Measurements from ENCODE around the gene CFAP46.

- TF ChIP-seq, protein P1, sequence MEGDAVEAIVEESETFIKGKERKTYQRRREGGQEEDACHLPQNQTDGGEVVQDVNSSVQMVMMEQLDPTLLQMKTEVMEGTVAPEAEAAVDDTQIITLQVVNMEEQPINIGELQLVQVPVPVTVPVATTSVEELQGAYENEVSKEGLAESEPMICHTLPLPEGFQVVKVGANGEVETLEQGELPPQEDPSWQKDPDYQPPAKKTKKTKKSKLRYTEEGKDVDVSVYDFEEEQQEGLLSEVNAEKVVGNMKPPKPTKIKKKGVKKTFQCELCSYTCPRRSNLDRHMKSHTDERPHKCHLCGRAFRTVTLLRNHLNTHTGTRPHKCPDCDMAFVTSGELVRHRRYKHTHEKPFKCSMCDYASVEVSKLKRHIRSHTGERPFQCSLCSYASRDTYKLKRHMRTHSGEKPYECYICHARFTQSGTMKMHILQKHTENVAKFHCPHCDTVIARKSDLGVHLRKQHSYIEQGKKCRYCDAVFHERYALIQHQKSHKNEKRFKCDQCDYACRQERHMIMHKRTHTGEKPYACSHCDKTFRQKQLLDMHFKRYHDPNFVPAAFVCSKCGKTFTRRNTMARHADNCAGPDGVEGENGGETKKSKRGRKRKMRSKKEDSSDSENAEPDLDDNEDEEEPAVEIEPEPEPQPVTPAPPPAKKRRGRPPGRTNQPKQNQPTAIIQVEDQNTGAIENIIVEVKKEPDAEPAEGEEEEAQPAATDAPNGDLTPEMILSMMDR (IDR thresholded peaks at IDR 0.05) = no peak
- TF ChIP-seq POLR2A (IDR thresholded peaks at IDR 0.05) = no peak
Measured at GRCh38 chr10:132817701-132818211, 124.6 kb downstream of the CFAP46 start.

Measured in lower leg skin (tissue), 3 donors.